GM18498 (cell line): Measurements from ENCODE around the gene DDN.

ENCODE experiments used
- ATAC-seq: cut with Tn5 transposase; IDR thresholded peaks from one replicate; pipeline ENCODE4 v1.9.1; 2021; ENCODE audit warnings: mild to moderate bottlenecking, moderate library complexity; ENCODE audit not compliant: unreplicated experiment

The DDN gene

DNA sequence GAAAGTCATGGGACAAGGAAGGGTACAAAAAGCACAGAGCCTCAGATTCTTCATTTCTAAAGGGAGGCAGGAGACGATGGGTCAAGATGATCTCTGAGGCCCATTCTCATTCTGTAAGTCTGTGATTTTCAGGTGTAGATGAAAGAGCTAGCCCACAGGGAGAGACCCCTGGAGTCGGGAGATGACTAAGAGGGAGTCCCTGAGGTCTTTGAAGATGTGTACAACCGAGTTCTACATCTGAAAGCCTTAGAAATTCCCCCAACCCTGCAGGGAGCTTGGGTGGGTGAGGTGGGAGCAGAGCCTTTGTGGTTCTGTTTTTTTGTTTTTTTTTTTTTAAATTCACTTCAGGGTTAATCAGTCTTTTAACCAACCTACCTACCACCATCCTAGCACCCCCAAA, 30.7 kb downstream of the DDN start:
- no peak for ATAC-seq

DNA sequence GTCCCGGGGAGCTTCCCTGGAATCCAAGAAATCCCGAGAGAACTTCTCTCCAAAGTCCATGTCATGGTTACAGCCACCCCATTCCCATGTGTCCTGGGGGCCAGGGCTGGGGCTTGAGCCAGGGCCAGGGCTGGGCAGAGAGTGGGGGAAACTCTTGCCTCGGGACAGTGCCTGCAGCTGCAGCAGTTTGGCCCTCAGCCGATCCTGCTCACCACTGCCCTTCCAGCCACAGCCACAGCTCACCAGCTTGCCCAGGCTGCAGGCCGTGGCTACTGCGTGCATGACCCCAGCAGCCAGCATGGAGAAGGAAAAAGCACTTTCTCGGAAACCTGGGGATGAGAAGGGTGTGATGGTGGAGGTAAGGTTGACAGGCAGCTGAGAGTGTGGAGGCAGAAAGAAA, 31.2 kb downstream of the DDN start:
- ATAC-seq: no peak

DNA sequence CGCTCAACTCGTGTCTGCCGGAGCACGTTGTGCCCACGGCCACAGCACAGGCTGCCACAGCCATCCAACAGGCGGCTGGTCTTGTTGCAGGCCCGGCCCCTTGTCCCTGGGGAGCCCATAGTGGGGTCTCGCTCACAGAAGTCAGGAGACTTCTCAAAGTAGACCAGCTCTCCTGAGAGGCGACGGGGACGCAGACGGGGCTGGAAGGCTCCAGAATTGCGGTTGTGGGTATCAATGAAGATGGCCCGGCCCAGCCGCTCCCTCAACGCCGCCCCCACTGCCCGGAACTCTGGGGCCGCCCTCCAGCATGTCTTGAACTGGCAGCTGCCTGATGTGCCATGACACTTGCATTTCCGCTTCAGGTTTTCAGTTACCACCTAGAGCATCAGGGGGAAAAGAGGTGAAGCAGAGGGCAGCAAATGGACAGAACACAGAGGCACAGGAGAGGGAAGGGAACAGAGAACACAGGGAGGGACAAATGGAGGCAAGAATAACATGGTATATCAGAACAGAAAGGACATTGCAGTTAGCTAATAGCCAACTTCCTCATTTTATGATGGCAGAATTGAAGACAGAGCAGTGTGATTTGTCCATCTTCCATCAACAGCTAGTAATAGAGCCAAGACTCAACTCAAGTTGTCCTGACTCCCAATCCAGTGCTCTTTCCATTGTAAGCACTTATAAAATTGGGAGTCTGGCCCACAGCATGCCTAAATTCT, 32.8 kb downstream of the DDN start:
- no peak for ATAC-seq

DNA sequence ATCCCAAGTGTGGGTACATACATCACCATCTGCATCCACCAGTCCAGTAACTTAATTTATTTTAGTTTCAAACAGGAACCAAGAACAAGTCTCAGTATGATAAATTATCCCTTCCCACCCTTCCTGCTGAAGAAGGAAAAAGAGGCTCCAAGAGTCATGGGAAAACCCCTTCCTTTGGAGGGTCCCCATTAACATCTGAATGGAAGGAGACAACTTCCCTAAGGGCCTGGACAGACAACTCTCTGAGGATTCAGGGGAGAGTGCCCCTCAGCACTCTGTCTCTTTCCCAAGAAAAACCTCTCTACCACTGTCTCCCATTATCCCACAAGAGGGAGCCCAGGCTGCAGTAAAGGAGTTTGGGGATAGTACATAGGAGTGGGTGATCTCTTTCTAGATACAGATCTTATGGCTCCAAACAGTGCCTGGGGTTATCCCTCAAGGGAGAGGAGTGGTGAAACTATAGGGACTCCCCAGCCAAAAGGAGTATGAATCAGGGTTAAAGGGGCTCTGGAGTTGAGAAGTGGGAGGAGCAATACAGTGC, 33.8 kb downstream of the DDN start:
- ATAC-seq: no peak

DNA sequence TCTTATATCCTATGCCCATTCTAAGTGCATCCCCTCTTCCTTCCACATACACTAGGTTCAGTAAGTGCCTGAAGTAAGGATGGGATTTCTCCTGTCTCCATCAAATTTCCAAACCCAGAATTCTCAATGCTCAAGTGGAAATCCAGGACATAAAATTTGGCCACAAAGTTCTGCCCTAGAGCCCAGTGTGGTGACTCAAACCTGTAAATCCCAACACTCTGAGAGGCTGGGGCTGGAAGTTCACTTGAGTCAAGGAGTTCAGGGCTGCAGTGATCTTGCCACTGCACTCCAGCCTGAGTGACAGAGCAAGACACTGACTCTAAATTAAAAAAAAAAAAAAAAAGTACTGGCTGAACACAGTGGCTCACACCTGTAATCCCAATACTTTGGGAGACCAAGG, 37.4 kb downstream of the DDN start:
- no peak for ATAC-seq

DNA sequence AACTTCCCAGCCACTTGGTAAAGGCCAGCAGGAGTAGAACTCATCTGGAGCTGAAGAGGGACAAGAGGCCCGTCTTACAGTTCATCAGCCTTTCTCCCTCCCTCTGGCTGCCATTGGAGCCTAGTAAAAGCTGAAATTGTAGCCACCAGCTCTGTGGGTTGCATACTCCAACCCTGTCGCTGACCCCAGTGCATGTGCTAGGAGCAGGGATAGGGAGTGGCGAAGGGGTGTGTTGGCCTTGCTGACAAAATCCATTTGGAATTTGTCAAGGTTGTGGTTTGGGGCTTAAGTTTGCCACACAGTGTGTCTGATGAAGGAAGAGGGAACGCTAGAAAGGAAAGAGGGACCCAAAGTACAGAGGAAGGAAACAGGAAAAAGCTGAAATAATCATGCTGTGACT, 37.8 kb downstream of the DDN start:
- ATAC-seq: no peak

DNA sequence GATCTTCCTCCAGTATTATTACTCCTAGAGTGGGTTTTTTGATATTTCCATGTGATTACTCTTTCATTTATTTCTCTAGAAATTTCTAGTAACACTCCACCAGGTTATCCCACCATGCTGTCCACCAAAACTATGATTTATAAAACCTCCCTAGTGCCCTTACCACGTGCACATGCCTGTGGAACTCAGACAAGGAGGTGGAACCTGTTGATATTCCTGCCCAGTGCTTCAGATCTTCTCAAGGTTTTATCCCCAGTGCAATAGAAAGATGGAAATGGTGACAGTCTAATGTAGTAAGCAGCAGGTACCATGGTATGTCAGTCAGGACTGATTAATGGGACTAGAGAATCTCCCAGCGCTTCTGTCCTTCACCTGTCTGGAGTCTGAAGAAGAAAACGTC, 38.3 kb downstream of the DDN start:
- ATAC-seq: no peak

DNA sequence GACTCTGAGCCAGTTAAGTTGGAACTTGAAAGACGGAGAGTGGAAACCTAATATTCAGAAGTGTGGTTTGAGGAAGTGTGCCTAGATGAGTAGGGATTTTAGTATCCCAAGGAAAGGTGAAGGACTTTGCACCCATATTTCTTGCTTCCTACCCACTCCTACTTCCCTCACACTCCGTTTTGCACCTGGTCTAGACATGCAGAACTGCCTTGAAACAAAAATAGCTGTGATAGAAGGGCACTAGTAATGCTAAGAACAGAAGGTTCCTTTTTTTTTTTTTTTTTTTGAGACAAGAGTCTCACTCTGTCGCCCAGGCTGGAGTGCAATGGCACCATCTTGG, 41.2 kb downstream of the DDN start:
- ATAC-seq: no peak

DNA sequence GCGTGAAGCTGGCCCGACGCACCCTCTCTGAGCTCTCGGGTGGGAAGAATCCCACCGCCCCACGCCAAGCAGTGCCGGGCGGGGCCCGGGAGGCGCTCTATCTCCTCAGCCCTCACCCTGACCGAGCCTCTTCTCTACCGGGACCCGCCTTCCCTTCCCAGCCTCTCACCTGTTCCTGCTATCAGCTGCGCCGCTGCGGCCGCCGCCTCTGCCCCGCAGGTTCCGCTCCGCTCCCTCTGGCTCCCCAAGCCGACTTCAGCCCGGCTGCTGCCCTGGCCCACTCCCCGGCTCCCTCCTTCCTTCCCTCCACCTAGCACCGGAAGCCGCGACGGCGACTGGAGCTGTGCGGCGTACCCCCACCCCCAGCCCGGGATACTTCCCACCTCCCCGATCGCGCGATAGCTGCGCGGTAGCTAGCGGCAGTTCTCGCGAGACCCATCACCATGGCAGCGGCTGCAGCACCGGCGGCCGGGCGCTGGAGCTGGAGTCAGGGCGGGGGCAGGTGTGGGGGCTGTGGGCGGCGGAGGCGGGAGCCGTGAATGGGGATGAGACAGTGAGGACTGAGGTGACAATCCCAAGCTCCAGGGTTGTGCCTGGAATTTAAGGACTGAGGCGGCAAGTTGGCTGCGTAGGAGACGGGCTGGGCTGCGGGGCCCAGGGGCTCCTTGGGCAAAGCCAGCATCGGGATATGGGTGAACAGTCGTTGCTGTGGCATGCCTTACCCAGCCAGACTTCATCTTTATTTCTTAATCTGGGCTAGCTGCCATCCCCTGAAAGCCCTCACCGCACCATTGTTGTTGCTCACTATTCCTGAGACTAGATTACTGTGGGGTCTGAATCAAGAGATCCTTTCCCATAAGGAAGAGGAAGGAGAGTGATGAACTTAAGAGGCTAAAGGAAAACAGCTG, 41.8 kb downstream of the DDN start, which contains the start of gene ARF3:
TSS of gene ARF3 (minus strand) at position 347 of the 908 bp plus-strand sequence. CDS start 16,392 bp downstream, outside the sequence.
- ATAC-seq: peak; percentile 94

DNA sequence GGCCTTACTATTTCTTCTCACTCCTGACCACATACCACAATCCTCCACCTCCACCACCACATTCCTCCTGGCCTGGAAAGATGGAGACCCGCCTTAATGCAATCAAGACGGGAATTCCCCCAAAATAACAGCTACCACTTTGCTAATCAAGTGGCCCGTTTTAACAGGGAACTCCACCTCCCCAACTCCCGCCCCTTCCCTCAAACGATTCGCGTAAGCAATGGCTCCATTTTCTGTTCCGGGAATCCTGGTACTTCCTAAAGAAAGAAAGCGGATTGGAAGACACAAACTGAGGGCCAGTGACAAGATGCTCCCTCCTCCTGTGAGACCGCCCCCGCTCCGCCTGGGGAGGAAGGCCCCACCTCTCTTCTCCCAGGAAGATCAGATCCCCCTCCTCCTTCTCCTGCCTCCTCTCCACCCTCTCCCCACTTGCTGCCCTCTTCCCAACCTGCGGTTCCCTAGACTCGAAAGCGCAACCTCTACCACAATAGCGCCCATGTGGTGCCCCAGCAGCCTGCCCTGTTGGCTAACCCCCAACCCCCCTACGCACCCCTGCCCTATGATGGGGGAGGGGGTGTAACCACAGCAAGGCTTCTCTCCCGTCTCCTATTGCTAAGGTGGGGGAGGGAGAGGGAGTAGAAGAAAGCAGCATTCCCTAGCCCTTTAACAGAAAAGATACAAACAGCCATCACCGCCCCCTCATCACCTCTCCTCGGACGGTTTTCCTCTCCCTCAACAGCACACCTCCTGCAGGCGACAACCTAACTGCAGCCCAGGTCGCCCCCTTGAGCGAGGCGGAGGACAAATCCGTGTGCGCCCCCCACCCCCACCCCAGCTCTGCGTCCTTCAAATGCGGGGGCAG, 42.7 kb downstream of the DDN start:
- ATAC-seq: no peak

DNA sequence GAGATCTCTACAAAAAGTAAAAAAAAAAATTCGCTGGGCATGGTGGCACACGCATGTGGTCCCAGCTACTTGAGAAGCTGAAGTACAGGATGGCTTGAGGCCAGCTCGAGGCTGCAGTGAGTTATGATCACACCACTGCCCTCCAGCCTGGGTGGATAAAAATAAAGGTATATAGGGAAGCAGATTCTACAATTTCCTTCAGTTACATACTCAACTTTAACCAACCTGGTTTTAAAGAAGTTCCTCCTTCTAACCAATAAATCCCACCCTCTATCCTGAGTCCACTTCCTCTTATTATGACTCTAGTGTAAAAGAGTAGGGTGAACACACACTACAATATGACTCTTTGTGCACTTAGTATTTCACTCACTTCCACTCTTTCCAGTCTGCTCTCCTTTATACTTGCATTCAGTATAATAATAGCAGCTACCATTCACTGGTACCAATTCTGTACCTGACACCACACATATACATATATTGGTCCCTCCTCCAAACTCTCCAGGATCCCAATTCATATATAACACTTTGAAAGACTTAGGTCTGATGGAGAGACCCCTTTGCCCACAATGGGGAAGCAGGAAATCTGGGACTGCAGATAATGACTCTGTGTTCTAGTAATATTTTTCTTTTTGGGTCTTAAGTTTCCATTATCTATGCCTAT, 44.2 kb downstream of the DDN start:
- no peak for ATAC-seq

DNA sequence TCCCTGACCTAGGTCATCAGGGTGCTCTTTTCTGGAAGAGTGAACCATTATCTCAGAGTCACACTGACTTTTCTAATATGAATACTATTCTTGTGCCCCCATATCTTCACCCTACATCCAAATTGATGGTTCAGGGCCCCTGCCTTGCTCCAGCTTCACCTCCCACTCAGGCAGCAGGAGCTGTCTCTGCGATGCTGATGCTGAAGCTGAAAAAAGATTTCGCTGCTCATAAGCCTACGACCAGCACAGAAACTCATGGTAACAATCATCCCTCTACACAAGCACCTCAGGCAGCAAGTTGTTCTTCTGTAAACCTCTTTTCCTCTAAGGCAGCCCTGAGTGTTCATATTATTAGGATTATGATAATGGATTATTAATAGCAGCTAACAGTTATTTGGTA, 45.1 kb downstream of the DDN start:
- no peak for ATAC-seq

DNA sequence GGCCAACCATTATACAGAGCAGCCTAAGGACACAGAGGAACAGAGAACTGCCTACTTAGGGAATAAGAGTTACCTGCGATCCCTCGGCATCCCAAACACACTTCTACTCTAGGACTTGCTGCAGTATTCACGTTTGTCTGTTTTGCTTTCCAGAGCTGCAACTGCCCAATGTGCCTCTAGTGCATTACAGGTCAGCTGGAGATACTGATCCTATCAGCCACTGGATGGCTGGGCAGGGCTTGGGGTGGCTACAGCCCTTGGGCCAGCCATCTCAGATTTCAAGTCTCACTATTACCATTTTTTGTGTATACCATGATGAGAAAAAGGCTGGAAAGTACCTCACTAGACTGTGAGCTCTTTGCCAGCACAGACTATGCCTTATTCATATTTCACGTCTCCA, 46.5 kb downstream of the DDN start:
- no peak for ATAC-seq

DNA sequence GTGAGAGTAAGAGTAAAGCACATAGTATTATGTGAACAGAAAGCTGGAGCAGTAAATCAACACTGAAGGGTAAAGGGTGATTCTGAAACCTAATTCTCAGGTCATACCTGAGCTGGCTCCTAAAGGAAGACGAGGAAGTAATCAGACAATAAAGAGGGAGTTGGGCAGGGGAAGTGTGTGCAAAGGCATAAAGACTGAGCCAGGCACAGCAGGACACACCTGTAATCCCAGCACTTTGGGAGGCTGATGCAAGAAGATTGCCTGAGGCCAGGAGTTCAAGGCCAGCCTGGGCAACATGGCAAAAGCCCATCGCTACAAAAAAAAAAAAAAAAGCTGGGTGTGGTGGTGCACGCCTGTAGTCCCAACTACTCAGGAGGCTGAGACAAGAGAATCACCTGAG, 51.4 kb downstream of the DDN start:
- no peak for ATAC-seq

DNA sequence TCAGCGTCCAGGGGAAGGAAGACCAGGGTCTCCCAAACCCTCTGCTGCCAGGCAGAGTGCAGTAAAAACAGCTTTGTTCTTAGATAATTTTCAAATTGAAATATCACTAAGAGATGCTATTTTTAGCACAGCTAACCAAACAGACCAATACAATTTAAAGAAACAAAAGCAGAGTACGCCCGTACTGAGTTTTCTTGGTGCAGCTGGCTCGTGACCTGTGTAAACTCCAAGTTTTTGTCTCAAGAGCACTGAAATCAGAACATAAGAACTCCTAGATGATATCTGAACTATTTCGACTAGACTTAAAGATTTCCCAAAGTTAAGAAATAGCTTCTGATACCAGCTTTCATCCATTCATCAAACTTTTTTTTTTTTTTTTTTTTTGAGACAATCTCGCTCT, 52.2 kb downstream of the DDN start:
- no peak for ATAC-seq

DNA sequence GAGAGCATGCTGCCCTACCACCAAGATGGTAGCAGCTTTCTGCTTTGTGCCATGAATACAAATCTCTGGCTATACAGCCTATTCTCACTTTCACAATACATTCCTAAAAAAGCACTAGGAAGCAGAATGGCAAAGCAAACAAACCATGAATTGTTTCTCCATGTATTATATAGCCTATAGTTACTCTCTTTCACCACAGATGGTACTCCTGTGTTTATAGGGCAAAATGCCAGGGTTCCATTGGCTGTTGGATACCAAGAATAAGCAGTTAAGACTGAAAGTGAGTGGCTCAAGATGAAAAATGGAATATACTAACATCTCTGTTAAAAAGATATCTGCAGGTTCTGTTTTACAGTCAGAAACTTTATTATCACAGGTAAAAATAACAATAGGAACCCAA, 53.0 kb downstream of the DDN start:
- ATAC-seq: no peak
